H1 (cell line): ENCODE results near the gene ALDH1L2. TPM values are rescaled to one million over a fixed set of nuclear protein-coding genes. Genes with fewer than 3 reads are reported as not detected.

Experiments
- CTCF ChIA-PET: fragments of 300-600 bp; sonication (Branson Sonifier 250); formaldehyde crosslinking; loops from one replicate; lab custom pipeline; 2021; ENCODE audit not compliant: partially characterized antibody; lab: Charles Lee
- POLR2A ChIA-PET: fragments of 300-600 bp; sonication (Branson Sonifier 250); formaldehyde crosslinking; loops from one replicate; lab custom pipeline; 2021; ENCODE audit warnings: inconsistent platforms; ENCODE audit not compliant: partially characterized antibody; lab: Charles Lee
- DNase-seq, 2 experiments: peaks; one replicate each; pipeline versions ENCODE4 v3.0.0 to v3.0.0-alpha.2; 2010 to 2022; ENCODE audit warnings: low spot score in 2 of 2, low read depth in 1 of 2, mixed read lengths in 1 of 2
- FAIRE-seq: peaks from 2 replicates; lab custom pipeline; 2011; peaks lifted over from hg19 to GRCh38; lab: Jason Lieb, UNC
- H2AFZ ChIP-seq: 2 replicates; pipeline ENCODE4 v1.8.1; 2012; ENCODE audit warnings: low read length, inconsistent platforms
- H2AK5ac ChIP-seq: 2 replicates; pipeline ENCODE4 v1.6.1; 2013; ENCODE audit warnings: low read depth, low read length
- H2BK120ac ChIP-seq: replicated peaks from 2 replicates; pipeline ENCODE3; 2013; ENCODE audit warnings: low read depth, low read length, inconsistent platforms
- H2BK12ac ChIP-seq: 2 replicates; pipeline ENCODE4 v1.6.1; 2013; ENCODE audit warnings: low read depth, low read length
- H2BK15ac ChIP-seq: 2 replicates; pipeline ENCODE4 v1.6.1; 2013; ENCODE audit warnings: low read length
- H2BK20ac ChIP-seq: 2 replicates; pipeline ENCODE4 v1.6.1; 2013; ENCODE audit warnings: low read length
- H2BK5ac ChIP-seq: 2 replicates; pipeline ENCODE4 v1.6.1; 2013; ENCODE audit warnings: low read depth, low read length
- H3K14ac ChIP-seq: 2 replicates; pipeline ENCODE4 v1.6.1; 2013; ENCODE audit warnings: inconsistent platforms; ENCODE audit not compliant: insufficient read length
- H3K18ac ChIP-seq: 2 replicates; pipeline ENCODE4 v1.6.1; 2013; ENCODE audit warnings: low read length; ENCODE audit errors: extremely low read depth
- H3K23ac ChIP-seq: 2 replicates; pipeline ENCODE4 v1.6.1; 2013; ENCODE audit warnings: inconsistent platforms; ENCODE audit not compliant: insufficient read length
- H3K23me2 ChIP-seq: 2 replicates; pipeline ENCODE4 v1.6.1; 2013; ENCODE audit warnings: low read depth, low read length
- H3K27ac ChIP-seq: 2 replicates; pipeline ENCODE4 v1.6.1; 2011; ENCODE audit warnings: low read depth, low read length, inconsistent platforms
- H3K27me3 ChIP-seq, 4 experiments: replicated peaks in 1 of 4; 1 replicate in 1 of 4; 2 replicates in 3 of 4; pipeline versions ENCODE4 v1.6.1 to v1.8.1; 2011 to 2013; ENCODE audit warnings: low read length in 3 of 4, mild to moderate bottlenecking in 3 of 4, inconsistent platforms in 2 of 4, mixed read lengths in 2 of 4, moderate library complexity in 1 of 4; ENCODE audit not compliant: control insufficient read depth in 3 of 4, insufficient read depth in 3 of 4; ENCODE audit errors: extremely low read depth in 1 of 4
- H3K36me3 ChIP-seq, 4 experiments: 2 replicates each; pipeline versions ENCODE4 v1.6.1 to v1.8.1; 2011 to 2013; ENCODE audit warnings: mild to moderate bottlenecking in 4 of 4, low read length in 3 of 4, moderate library complexity in 2 of 4, control low read depth in 1 of 4, inconsistent platforms in 1 of 4; ENCODE audit not compliant: insufficient read depth in 4 of 4, control insufficient read depth in 2 of 4
- H3K4ac ChIP-seq: replicated peaks from 2 replicates; pipeline ENCODE3; 2013; ENCODE audit warnings: low read length, low read depth, mixed read lengths, inconsistent platforms; ENCODE audit not compliant: insufficient read length
- H3K4me1 ChIP-seq, 4 experiments: replicated peaks in 1 of 4; 1 replicate in 1 of 4; 2 replicates in 3 of 4; pipeline versions ENCODE4 v1.6.1 to v1.8.1; 2011 to 2013; ENCODE audit warnings: low read length in 3 of 4, inconsistent platforms in 2 of 4, mixed read lengths in 1 of 4; ENCODE audit not compliant: insufficient read depth in 4 of 4, control insufficient read depth in 3 of 4
- H3K4me2 ChIP-seq, 2 experiments: 2 replicates each; pipeline versions ENCODE4 v1.6.1 to v1.8.1; 2011 to 2013; ENCODE audit warnings: low read depth in 2 of 2, low read length in 2 of 2, control low read depth in 1 of 2, inconsistent platforms in 1 of 2, mild to moderate bottlenecking in 1 of 2; ENCODE audit not compliant: insufficient read depth in 1 of 2
- H3K4me3 ChIP-seq, 4 experiments: fragments of 200-600, 300-600 bp in 1 of 4; sonication (generic), shearing (Covaris generic), sonication (Bioruptor Twin) in 1 of 4; 2 replicates each; pipeline versions ENCODE4 v1.5.1 to v1.8.1; 2011 to 2016; ENCODE audit warnings: low read length in 4 of 4, low read depth in 3 of 4, control low read depth in 2 of 4, inconsistent platforms in 2 of 4, mild to moderate bottlenecking in 2 of 4, mixed read lengths in 1 of 4, moderate library complexity in 1 of 4; ENCODE audit not compliant: insufficient read depth in 2 of 4; ENCODE audit errors: extremely low read depth in 1 of 4
- H3K56ac ChIP-seq: replicated peaks from 2 replicates; pipeline ENCODE3; 2013; ENCODE audit warnings: low read depth, mild to moderate bottlenecking, mixed read lengths, low read length, inconsistent platforms; ENCODE audit not compliant: insufficient read length
- H3K79me1 ChIP-seq: 2 replicates; pipeline ENCODE4 v1.6.1; 2013; ENCODE audit warnings: low read depth, low read length, control low read depth
- H3K79me2 ChIP-seq, 2 experiments: 2 replicates each; pipeline versions ENCODE4 v1.6.1 to v1.8.1; 2012 to 2013; ENCODE audit warnings: low read length in 2 of 2, mild to moderate bottlenecking in 2 of 2, inconsistent platforms in 1 of 2; ENCODE audit not compliant: insufficient read depth in 2 of 2, control insufficient read depth in 1 of 2
- H3K9ac ChIP-seq, 4 experiments: replicated peaks in 1 of 4; 1 replicate in 1 of 4; 2 replicates in 3 of 4; pipeline versions ENCODE4 v1.6.1 to v1.8.1; 2011 to 2013; ENCODE audit warnings: low read depth in 3 of 4, low read length in 3 of 4, control low read depth in 2 of 4, mild to moderate bottlenecking in 2 of 4, moderate library complexity in 2 of 4, inconsistent platforms in 1 of 4; ENCODE audit errors: extremely low read depth in 1 of 4
- H3K9me3 ChIP-seq, 2 experiments: 2 replicates each; pipeline versions ENCODE4 v1.6.1 to v1.8.1; 2012 to 2013; ENCODE audit warnings: mild to moderate bottlenecking in 2 of 2, moderate library complexity in 2 of 2, control low read depth in 1 of 2, inconsistent platforms in 1 of 2, low read depth in 1 of 2, low read length in 1 of 2, mixed read lengths in 1 of 2; ENCODE audit not compliant: insufficient read depth in 2 of 2
- H4K20me1 ChIP-seq, 2 experiments: replicated peaks in 1 of 2; 2 replicates each; pipeline versions ENCODE3 to v1.8.1; 2011 to 2013; ENCODE audit warnings: inconsistent platforms in 2 of 2, low read length in 2 of 2, mild to moderate bottlenecking in 1 of 2; ENCODE audit not compliant: insufficient read depth in 2 of 2, control insufficient read depth in 1 of 2
- H4K5ac ChIP-seq: 2 replicates; pipeline ENCODE4 v1.6.1; 2013; ENCODE audit warnings: low read length, low read depth, mixed read lengths, inconsistent platforms; ENCODE audit not compliant: insufficient read length
- H4K8ac ChIP-seq: 2 replicates; pipeline ENCODE4 v1.8.0; 2013; ENCODE audit warnings: mild to moderate bottlenecking, moderate library complexity, low read length, inconsistent platforms; ENCODE audit not compliant: insufficient read depth; ENCODE audit errors: extremely low read depth
- H4K91ac ChIP-seq: replicated peaks from 2 replicates; pipeline ENCODE3; 2013; ENCODE audit warnings: low read length, mixed read lengths, inconsistent platforms; ENCODE audit not compliant: insufficient read length
- KDM1A ChIP-seq: fragments of 200-600, 300-600 bp; sonication (generic); IDR thresholded peaks from 2 replicates; pipeline ENCODE4 v1.7.1; 2016; ENCODE audit warnings: mild to moderate bottlenecking, low read length, borderline replicate concordance
- RAD21 ChIP-seq, 2 experiments: IDR thresholded peaks in 1 of 2; conservative IDR thresholded peaks in 1 of 2; 2 replicates each; pipeline ENCODE4 v1.6.1; 2011; ENCODE audit warnings: low read depth in 2 of 2, low read length in 2 of 2, improper control_type of control experiment in 1 of 2, inconsistent platforms in 1 of 2, mild to moderate bottlenecking in 1 of 2, moderate library complexity in 1 of 2
- polyA plus RNA-seq, 7 experiments: library from polyadenylated mRNA; depleted of rRNA in 3 of 7; stranded (reverse) in 5 of 7; unstranded in 2 of 7; fragments of >200 nt in 5 of 7; fragments of 200-250 nt in 2 of 7; gene quantifications; 1 replicate in 5 of 7; 2 replicates in 1 of 7; 4 replicates in 1 of 7; pipeline versions ENCODE4 v1.2.1 to v1.2.3, GENCODE V29; 2011 to 2013; ENCODE audit warnings: missing spikeins in 2 of 7, mixed read lengths in 2 of 7
- total RNA-seq: library from RNA; stranded (reverse); fragmentation: NEBNext Ultra II Directional; extraction: Animal tissue kit (Norgen Biotek cat#: 25700); gene quantifications from 2 replicates; pipeline ENCODE4 v1.2.1, GENCODE V29; 2021
- TF ChIP-seq, protein P1 (sequence below): IDR thresholded peaks from 2 replicates; pipeline ENCODE4 v1.6.1; 2011; ENCODE audit warnings: low read length, improper control_type of control experiment

Gene ALDH1L2
- total and polyA plus RNA-seq, 2 of the 8 experiments (the other 6 are each of a cell fraction or from before 2014, with no cell fraction given): 3.7 to 7.2 TPM

GRCh38 chr12:105100998-105101397 is 16.7 kb upstream of the ALDH1L2 start:
- Histone ChIP-seq H3K4me1 (no peaks in the 10 kb centered on the region), H3K9ac (no peak overlapping the region), H2BK120ac (no peak overlapping the region), H2BK5ac (no peak overlapping the region), H3K36me3 (no peaks in the 10 kb centered on the region), H4K8ac (no peak overlapping the region), H3K18ac (no peak overlapping the region), H2AFZ (no peak overlapping the region), H2BK20ac (no peak overlapping the region), H3K56ac (no peak overlapping the region), H3K79me1 (no peaks in the 10 kb centered on the region), H4K5ac (no peak overlapping the region), H3K4ac (no peak overlapping the region), H3K27me3 (no peaks in the 10 kb centered on the region), H4K20me1 (no peaks in the 10 kb centered on the region), H3K79me2 (no peaks in the 10 kb centered on the region), H3K4me2 (no peak overlapping the region), H3K4me3 (no peak overlapping the region), H4K91ac (no peak overlapping the region), H3K27ac (no peak overlapping the region), H2AK5ac (no peak overlapping the region), H3K23me2 (peaks cover 2% of the 10 kb centered on the region; the same call in 1 of the 2 replicates), H3K14ac (no peak overlapping the region), H2BK12ac (no peak overlapping the region), H3K9me3 (peaks cover under 1 to 3% of the 10 kb centered on the region in 2 experiments; a peak in 3 of 4 replicates), H3K23ac (no peak overlapping the region), H2BK15ac (no peak overlapping the region)
- no peak for FAIRE-seq
- ChIA-PET POLR2A (interaction anchor here (1.5 kb wide), 1 partner anchor 9 kb away, joined by 7 read pairs; no protein-coding TSS in a partner anchor), CTCF (interaction anchor here (0.6 to 1.0 kb wide), 4 partner anchors 32 to 301 kb away, joined by 3 to 5 read pairs (median 4); no protein-coding TSS in a partner anchor)
- no peak for DNase-seq
- TF ChIP-seq RAD21 (IDR thresholded peaks at IDR 0.05 in 1 of 2, conservative IDR thresholded peaks at IDR 0.05 in 1 of 2; ENCODE audit: low read depth in 2 of 2, low read length in 2 of 2) (peak in 1 of 2 experiments; percentile 30; a peak in 2 of 4 replicates), KDM1A (no peak)
- TF ChIP-seq, protein P1, sequence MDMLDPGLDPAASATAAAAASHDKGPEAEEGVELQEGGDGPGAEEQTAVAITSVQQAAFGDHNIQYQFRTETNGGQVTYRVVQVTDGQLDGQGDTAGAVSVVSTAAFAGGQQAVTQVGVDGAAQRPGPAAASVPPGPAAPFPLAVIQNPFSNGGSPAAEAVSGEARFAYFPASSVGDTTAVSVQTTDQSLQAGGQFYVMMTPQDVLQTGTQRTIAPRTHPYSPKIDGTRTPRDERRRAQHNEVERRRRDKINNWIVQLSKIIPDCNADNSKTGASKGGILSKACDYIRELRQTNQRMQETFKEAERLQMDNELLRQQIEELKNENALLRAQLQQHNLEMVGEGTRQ: no peak
